Superior temporal gyrus (tissue), 1 donor: Measurements from ENCODE around the gene IPO4.

Source experiments
- DNase-seq: peaks from one replicate; pipeline ENCODE4 v3.0.0-alpha.2; 2016; ENCODE audit errors: extremely low spot score

The IPO4 gene

GRCh38 chr14:24176599-24176998 is 12.0 kb downstream of the IPO4 start:
- no peak for DNase-seq

GRCh38 chr14:24172871-24173281 is 15.7 kb downstream of the IPO4 start:
- peak; percentile 22 for DNase-seq

GRCh38 chr14:24172261-24172860 is 16.3 kb downstream of the IPO4 start:
- peak; percentile 20 for DNase-seq

- DNase-seq: peak; percentile 94
Measured at GRCh38 chr14:24171422-24172260, 17.0 kb downstream of the IPO4 start, which contains the start of gene REC8. Gene REC8, plus strand, starts transcription at chr14:24172080. Its CDS starts 473 bp downstream, at chr14:24172553.

GRCh38 chr14:24167469-24168114 is 21.0 kb downstream of the IPO4 start:
- DNase-seq: no peak

GRCh38 chr14:24165785-24166184 is 22.8 kb downstream of the IPO4 start:
- DNase-seq: no peak

- no peak for DNase-seq
Measured at GRCh38 chr14:24164518-24164991, 24.1 kb downstream of the IPO4 start.

- peak; percentile 26 for DNase-seq
Measured at GRCh38 chr14:24162093-24162492, 26.5 kb downstream of the IPO4 start.

- peak; percentile 99 for DNase-seq
Measured at GRCh38 chr14:24160850-24161804, 27.5 kb downstream of the IPO4 start, which contains the start of gene IRF9. Gene IRF9, plus strand, starts transcription at chr14:24161265. Its CDS starts 880 bp downstream, at chr14:24162145.

GRCh38 chr14:24160499-24160849 is 28.1 kb downstream of the IPO4 start:
- DNase-seq: no peak

- no peak for DNase-seq
Measured at GRCh38 chr14:24159777-24160498, 28.7 kb downstream of the IPO4 start.

GRCh38 chr14:24157331-24157730 is 31.3 kb downstream of the IPO4 start:
- no peak for DNase-seq

- no peak for DNase-seq
Measured at GRCh38 chr14:24156840-24157239, 31.8 kb downstream of the IPO4 start.

GRCh38 chr14:24155100-24155499 is 33.5 kb downstream of the IPO4 start:
- no peak for DNase-seq

GRCh38 chr14:24151404-24152080 is 37.1 kb downstream of the IPO4 start:
- DNase-seq: no peak

- no peak for DNase-seq
Measured at GRCh38 chr14:24150993-24151392, 37.6 kb downstream of the IPO4 start.

GRCh38 chr14:24150567-24150966 is 38.0 kb downstream of the IPO4 start:
- DNase-seq: no peak

- no peak for DNase-seq
Measured at GRCh38 chr14:24150061-24150460, 38.6 kb downstream of the IPO4 start.

- DNase-seq: no peak
Measured at GRCh38 chr14:24149302-24149969, 39.2 kb downstream of the IPO4 start.
